ENCODE measurements around the gene CAPN14. TPM values are rescaled to one million over a fixed set of nuclear protein-coding genes. Genes with fewer than 3 reads are reported as not detected.

CAPN14 gene
- total RNA-seq, 4 donors from 2014 or later = 0.83 TPM; not detected in 3

DNA sequence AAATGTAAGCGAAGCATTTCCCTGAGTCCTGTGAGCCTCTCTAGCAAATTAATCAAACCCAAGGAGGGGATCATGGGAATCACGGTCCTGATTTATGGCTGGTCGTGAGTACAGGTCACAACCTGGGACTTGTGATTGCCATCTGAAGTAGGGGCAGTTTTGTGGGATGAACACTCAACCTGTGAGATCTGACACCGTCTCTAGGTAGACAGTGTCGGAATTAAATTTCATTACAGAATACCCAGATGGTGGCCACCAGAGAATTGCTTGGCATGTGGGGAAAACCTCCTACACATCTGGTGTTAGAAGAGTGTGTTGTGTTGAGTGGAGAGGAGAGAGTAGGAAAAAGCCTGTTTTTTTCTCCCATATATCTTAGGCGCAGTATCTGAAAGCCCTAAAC is 12.5 kb downstream of the CAPN14 start:
- TF ChIP-seq, protein P1, sequence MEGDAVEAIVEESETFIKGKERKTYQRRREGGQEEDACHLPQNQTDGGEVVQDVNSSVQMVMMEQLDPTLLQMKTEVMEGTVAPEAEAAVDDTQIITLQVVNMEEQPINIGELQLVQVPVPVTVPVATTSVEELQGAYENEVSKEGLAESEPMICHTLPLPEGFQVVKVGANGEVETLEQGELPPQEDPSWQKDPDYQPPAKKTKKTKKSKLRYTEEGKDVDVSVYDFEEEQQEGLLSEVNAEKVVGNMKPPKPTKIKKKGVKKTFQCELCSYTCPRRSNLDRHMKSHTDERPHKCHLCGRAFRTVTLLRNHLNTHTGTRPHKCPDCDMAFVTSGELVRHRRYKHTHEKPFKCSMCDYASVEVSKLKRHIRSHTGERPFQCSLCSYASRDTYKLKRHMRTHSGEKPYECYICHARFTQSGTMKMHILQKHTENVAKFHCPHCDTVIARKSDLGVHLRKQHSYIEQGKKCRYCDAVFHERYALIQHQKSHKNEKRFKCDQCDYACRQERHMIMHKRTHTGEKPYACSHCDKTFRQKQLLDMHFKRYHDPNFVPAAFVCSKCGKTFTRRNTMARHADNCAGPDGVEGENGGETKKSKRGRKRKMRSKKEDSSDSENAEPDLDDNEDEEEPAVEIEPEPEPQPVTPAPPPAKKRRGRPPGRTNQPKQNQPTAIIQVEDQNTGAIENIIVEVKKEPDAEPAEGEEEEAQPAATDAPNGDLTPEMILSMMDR (IDR thresholded peaks at IDR 0.05) = no peak
- no peak for TF ChIP-seq POLR2A (IDR thresholded peaks at IDR 0.05)
- Histone ChIP-seq H3K4me3 (no peak overlapping the region), H3K9me3 (no peaks in the 10 kb centered on the region), H3K27me3 (no peaks in the 10 kb centered on the region), H3K27ac (no peak overlapping the region), H3K36me3 (no peaks in the 10 kb centered on the region), H3K4me1 (no peaks in the 10 kb centered on the region)
- no peak for DNase-seq

DNA sequence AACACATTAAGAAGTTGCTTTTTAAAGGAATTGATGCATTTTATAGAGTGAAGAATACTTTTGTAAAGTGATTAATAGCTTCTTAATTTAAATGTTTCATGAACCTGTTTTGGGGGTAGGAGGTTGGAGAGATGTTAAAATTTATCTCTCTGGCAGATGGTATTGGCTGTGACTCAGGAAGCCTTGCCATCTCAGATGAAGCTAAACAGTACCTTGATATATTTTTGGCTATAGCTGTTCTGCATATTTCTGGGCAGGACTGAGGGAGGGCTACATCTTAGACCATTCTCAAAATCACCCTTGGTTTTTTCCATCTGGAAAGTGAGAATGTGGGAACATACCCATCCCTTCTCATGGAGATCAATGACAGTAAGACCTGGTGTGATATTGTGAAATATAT is 13.4 kb downstream of the CAPN14 start:
- Histone ChIP-seq H3K4me3 (no peak overlapping the region), H3K27ac (no peak overlapping the region), H3K4me1 (no peaks in the 10 kb centered on the region), H3K9me3 (no peaks in the 10 kb centered on the region), H3K36me3 (no peaks in the 10 kb centered on the region), H3K27me3 (no peaks in the 10 kb centered on the region)
- TF ChIP-seq POLR2A (IDR thresholded peaks at IDR 0.05) = no peak
- TF ChIP-seq, protein P1 (IDR thresholded peaks at IDR 0.05) = no peak
- no peak for DNase-seq

DNA sequence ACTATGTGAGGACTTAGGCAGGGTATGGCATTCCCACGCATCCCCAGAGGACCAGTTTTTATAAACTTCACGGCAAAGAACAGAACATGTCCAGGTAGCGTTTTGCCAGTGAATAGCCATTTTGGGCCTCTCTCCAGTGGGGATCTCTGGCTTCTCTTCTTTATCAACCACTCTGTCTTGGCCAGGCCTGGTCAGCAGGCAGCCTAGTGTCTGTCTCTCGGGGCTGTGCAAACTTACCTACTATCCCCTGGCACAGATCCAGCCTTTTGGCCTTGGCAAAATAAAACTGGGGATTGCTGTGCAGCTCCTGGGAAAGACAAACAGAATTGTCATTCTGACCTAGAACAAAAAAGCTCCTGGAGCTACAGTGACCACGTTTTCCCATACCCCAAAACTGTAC is 14.5 kb downstream of the CAPN14 start:
- Histone ChIP-seq H3K4me3 (no peak overlapping the region), H3K9me3 (no peaks in the 10 kb centered on the region)

DNA sequence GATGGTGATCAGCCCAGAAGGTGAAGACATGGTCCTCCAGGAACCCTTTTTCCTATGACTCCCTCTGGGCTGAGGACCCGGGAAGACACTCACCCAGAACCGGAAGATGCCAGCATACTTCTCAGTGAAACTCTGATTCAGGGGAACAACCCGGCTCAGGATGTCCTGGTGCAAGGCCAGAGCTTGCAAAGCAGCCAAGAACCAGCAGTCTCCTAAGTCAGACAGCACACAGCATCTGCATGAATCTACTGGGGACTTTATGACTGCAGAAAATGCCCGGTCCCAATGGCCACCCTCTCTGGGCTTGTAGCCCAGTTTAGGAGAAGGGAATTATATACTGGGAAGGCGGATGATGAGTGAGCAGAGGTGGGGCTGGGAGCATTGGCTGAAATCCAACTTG is 15.3 kb downstream of the CAPN14 start:
- no peaks in the 10 kb centered on the region for H3K36me3 ChIP-seq
- no peak overlapping the region for H3K4me3 ChIP-seq
- no peaks in the 10 kb centered on the region for H3K9me3 ChIP-seq
- no peaks in the 10 kb centered on the region for H3K27me3 ChIP-seq
- no peaks in the 10 kb centered on the region for H3K4me1 ChIP-seq
- DNase-seq = no peak
- TF ChIP-seq, protein P1 (IDR thresholded peaks at IDR 0.05) = no peak
- TF ChIP-seq POLR2A (IDR thresholded peaks at IDR 0.05) = no peak
- no peak overlapping the region for H3K27ac ChIP-seq

More for the DNA sequence above, 14.5 kb downstream of the CAPN14 start:
- no peak for DNase-seq
- Histone ChIP-seq H3K4me1 (no peaks in the 10 kb centered on the region), H3K36me3 (no peaks in the 10 kb centered on the region), H3K27me3 (no peaks in the 10 kb centered on the region), H3K27ac (no peak overlapping the region)
- TF ChIP-seq POLR2A (IDR thresholded peaks at IDR 0.05) = no peak
- TF ChIP-seq, protein P1 (IDR thresholded peaks at IDR 0.05) = no peak

DNA sequence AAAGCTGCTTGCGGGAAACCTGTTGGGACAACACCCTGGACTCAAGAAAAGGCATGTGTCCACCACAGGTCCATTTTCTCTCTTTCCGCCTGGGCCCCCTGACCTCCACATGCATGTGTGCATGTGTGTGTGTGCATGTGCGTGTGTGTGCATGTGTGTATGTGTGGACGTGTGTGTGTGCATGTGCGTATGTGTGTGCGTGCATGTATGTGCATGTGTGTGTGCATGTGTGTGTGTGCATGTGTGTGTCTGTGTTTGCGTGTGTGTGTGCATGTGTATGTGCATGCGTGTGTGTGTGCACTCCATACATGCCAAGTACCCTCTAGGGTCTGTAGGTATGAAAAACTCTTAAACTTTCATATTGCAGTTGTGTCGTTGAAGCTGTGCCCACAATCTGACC is 16.3 kb downstream of the CAPN14 start:
- Histone ChIP-seq H3K36me3 (no peaks in the 10 kb centered on the region), H3K4me1 (no peaks in the 10 kb centered on the region), H3K4me3 (no peak overlapping the region), H3K9me3 (no peaks in the 10 kb centered on the region), H3K27me3 (no peaks in the 10 kb centered on the region), H3K27ac (no peak overlapping the region)
- TF ChIP-seq POLR2A (IDR thresholded peaks at IDR 0.05) = no peak
- no peak for DNase-seq

DNA sequence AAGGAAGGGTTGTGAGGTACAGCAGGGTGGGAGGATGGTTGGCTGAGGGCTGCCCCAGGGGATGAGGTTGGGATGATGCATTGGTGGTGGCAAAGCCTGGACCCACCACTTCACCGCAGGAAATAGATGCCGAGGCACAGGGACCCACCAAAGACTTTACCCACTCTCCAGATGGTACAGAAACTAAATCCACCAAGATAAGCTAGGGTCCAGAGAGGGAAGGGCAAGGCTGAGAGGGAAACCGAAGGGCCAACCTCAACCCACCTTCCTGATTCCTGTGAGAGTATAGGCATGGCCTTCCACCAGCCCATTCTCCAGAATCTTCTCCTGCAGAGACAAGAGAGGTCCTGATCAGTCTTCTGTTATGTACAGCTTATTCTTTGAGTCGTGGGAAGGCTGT is 18.1 kb downstream of the CAPN14 start:
- no peak overlapping the region for H3K27ac ChIP-seq
- TF ChIP-seq, protein P1 (IDR thresholded peaks at IDR 0.05) = no peak
- TF ChIP-seq POLR2A (IDR thresholded peaks at IDR 0.05) = no peak

More for the DNA sequence above, 18.1 kb downstream of the CAPN14 start:
- Histone ChIP-seq H3K4me3 (no peak overlapping the region), H3K4me1 (no peaks in the 10 kb centered on the region), H3K9me3 (no peaks in the 10 kb centered on the region), H3K27me3 (no peaks in the 10 kb centered on the region), H3K36me3 (no peaks in the 10 kb centered on the region)
- no peak for DNase-seq
